HS-27A (cell line): ENCODE measurements around the gene USP47.

Source experiments
- DNase-seq: peaks from one replicate; pipeline ENCODE4 v3.0.0-alpha.2; 2012; ENCODE audit warnings: low read depth, missing footprints

Gene USP47

DNA sequence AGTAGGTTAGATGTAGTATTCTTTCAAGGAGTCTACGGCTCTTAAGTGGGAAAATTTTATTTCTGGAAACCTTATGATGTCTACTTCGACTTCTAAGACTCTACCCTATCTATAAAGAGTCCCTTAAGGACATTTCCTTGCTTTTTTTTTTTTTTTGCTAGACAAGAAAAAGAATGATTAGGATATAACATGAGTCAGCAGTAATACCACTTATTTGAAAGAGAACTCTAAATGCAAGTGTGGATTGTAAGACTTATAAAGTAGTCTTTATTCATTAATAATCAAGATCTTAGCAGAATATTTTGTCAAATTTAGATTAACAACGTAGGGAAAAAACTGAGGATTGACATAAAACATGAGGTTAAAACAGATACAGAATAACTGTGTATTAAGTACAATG lies 95.7 kb downstream of the USP47 start:
- DNase-seq = no peak

DNA sequence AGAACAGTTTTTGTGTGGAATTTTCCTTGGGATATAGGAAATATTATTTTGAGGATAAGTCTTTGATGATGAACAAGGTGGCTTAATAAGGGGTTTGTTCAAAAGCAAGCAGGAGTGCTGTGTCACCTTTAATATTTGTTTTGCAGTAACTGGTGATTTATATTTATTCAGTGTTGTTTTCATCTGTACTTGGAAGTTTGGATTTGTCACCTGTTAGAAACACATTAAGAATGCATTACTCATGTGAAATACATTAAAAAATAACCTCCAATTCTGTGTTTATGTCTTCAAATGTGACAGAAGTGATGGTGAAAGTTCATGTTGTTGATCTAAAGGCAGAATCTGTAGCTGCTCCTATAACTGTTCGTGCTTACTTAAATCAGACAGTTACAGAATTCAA lies 96.2 kb downstream of the USP47 start:
- no peak for DNase-seq

DNA sequence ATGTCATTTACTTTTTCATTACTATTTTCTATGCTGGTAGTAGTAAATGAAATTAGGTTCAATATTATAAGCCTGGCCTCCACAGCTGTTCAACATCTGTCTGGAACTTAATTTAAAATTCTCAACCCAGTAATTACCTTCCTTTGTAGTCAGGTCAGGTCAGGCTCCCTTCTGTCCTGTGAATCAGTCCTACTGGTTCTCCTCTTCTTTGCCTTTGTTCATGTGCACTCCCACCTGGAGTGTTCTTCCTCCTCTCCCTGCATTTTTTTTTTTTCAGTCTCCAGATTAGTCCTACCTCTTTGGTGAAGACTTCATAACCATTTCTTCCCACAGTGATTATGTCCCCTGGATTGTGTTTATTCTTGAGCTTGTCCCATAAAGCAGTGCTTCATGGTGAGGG lies 98.8 kb downstream of the USP47 start:
- DNase-seq = no peak

DNA sequence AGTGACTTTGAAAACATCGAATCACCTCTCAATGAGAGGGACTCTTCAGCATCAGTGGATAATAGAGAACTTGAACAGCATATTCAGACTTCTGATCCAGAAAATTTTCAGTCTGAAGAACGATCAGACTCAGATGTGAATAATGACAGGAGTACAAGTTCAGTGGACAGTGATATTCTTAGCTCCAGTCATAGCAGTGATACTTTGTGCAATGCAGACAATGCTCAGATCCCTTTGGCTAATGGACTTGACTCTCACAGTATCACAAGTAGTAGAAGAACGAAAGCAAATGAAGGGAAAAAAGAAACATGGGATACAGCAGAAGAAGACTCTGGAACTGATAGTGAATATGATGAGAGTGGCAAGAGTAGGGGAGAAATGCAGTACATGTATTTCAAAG lies 100.9 kb downstream of the USP47 start:
- no peak for DNase-seq

DNA sequence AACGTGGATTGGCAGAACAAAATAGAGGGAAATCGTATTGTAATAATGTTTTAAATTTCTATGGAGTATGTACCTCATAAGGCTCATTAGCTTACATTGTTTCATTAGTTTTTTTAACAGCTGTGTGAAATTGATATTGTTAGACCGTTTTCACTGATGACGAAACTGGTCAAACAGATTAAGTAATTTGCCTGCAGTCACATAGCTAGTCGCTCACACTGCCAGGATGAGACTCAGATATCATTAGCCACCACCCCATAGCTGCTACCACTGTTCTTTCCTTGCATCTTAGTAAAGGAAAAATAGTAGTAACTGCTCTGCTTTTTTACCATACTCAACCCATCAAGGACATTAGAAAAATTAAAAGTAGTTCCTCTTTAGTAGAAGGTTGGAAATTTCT lies 102.7 kb downstream of the USP47 start:
- DNase-seq = no peak

DNA sequence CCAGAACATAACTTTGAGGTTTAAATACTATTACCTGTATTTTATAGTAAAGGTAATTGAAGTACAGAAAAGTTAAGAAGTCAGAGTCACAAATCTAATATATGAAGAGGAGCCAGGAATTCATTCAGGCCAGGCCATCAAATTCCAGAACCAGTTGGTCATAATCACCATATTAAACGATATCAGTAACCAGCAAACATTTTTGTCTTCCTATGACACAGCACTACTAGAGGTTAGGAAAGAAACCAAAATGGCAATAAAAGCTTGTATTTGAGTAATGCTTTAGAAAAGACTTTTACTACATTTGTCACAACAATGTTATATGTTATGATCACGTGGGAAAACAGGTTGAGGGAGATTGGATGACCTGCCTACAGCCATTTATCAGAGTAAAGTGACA lies 104.4 kb downstream of the USP47 start:
- DNase-seq = peak; percentile 35

DNA sequence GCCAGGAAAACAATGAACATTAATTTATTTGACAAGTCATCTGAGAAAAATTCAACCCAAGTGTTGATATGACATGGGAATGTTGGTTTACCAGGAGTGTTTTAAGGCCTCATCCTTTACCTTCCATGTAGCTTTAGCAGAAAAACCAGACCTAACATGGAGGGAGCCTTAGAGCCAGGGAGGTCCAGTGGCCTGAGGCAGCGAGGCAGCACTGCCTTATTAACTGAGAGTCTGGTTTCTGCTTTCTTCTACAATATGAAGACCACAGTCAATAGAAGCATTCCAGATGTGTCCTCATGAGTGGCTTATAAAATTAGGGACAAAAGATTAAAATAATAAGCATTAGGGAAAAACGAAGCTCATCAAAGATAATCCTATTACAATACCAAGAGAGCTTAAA lies 105.1 kb downstream of the USP47 start:
- no peak for DNase-seq

DNA sequence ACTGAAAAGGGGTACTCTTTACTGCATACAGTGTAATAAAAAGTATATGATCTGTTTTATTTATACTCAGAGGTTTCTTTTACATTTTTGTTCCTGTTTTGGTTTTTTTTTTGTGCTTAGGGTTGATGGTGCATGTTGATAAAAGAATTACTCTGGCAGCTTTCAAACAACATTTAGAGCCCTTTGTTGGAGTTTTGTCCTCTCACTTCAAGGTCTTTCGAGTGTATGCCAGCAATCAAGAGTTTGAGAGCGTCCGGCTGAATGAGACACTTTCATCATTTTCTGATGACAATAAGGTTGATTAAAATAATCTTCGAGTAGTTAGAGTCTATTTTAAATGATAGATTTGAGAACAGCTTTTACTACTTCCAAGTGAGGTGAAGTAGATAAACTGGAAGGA lies 106.1 kb downstream of the USP47 start:
- DNase-seq = no peak

DNA sequence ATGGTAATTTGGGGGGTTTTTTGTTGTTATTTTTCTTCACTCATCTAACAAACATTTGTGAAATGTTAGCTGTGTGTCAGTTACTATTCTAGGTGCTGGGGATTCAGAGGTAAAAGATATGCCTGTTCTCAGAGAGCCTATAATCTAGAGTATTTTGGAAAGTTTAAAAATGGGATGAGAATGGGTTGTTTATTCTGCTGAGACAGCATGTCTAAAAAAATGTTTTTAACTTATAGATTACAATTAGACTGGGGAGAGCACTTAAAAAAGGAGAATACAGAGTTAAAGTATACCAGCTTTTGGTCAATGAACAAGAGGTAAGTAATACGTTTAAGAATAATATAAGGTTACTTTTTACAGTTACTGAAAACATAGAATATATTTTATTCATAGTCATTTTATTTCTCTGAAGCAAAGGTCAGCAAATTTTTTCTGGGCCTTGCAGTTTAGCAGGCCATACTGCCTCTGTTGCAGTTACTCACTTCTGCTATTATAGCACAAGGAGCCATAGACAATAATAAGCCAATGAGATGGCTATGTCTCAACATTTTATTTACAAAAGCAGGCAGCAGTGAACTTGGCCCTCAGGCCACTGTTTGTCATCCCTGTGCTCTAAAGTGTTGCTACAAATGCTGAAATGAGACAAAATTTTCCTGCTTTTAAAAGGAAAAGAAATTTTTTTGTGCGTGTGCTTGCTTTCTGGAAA lies 106.6 kb downstream of the USP47 start:
- no peak for DNase-seq

DNA sequence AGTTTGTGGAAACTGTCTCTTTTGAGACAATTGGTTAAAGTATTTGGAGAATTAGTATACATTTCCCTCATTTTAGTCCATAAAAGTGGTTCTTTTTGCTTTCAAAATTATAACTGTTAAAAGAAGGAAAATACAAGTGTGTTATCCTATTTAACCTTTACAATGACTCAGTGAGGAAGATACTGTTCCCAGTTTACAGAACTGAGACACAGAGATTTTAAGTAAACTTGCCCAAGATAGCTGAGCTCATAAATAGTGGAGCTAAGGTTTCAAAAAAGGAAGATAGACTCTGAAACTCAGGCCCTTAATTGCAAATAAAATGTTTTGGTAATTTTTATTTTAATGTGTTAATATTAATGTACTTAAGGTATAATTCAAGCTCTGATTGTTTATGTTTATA lies 107.7 kb downstream of the USP47 start:
- DNase-seq = no peak

DNA sequence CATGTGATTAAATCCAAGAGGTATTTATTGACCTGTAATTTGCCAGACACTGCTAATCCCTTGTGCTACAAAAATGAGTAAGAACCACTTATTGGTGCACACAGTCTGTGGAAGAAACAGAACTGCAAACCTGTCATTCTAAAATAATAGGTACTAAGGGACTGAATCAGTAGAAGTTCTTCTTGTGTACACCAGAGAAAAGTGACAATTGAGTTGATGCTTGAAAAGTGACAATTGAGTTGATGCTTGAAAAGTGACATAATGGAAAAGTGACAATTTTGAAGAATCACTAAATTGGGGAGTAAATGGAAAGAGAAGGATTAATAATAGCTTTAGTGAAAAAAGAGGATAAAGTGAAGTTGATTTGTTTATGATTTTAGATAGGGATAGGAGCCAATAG lies 110.3 kb downstream of the USP47 start:
- no peak for DNase-seq

DNA sequence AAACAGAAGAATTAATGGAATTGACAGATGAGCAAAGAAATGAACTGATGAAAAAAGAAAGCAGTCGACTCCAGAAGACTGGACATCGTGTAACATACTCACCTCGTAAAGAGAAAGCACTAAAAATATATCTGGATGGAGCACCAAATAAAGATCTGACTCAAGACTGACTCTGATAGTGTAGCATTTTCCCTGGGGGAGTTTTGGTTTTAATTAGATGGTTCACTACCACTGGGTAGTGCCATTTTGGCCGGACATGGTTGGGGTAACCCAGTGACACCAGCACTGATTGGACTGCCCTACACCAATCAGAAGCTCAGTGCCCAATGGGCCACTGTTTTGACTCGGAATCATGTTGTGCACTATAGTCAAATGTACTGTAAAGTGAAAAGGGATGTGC lies 114.2 kb downstream of the USP47 start:
- DNase-seq = no peak

DNA sequence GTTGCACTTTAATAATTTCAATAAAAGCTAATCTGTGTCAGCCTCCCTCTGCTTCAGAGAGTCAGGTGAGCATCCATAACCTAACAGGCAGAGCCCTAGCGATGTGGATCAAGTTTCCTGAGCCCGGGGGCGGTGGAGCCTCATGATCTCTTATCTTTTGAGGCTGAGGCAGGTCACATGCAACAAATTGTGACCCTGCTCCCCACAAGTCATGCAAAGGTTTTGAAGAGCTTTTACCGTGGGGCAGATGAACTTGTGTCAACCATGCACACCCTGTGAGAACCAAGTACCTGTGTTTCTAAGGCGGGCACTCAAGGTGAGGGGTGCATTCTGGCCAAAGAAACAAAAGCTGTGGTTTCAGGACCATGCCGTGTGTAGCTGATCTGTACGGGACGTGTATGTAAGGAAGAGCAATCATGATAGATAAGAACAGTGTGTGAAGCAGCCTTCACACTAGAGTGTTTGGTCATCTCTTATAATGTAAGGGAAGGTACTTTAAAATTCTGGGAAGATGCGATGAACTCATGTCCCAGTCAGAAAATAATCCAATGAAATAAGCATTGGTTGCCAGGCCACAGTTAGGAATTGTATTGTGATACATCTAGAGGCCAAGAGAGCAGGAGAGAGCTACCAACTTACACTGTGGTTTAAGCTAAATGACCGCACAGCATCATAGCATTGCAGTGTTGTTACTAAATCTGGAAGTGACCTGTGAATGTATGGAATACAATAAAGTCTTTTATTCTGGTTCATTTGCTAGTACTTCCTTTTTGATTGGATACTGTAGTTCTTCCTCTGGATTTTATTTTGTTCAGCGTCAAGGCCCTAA lies 116.8 kb downstream of the USP47 start:
- no peak for DNase-seq

DNA sequence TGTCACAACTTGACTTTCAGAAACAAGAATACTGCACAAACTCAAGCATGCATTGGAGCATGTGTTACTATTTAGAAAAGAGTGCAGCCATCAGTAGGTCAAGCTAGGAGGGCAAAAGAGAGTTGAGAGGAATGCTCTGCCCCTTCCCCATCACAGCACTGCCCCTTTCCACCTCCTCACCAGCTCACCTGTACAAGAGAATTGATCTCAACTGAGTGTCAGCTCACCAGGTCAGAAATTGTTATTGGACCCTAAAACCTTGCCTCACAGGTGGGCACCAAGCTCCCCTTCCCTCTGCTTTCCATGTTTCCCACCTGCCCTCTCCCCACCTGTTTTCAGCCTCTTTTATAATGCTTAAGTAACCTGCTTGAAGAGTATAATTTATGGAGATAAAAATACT lies 117.8 kb downstream of the USP47 start:
- DNase-seq = no peak

DNA sequence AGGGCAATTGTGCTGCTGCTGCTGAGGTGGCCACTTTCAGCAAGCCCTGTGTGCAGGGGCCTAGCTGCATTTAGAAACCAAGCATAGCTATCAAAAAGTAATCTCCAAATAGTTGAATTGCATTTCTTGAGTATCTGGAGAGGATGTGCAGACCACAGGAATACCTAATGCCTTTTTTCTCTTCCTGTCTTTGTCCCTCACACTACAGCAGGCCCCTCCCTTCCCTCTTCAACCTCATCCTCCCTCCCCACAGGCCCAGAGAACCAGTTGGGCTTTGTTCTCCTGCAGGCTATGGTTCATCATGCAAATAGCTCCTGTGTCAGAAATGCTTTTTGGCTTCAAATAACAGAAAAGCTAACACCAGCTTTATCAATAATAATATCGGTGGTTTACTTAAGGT lies 118.9 kb downstream of the USP47 start:
- no peak for DNase-seq

DNA sequence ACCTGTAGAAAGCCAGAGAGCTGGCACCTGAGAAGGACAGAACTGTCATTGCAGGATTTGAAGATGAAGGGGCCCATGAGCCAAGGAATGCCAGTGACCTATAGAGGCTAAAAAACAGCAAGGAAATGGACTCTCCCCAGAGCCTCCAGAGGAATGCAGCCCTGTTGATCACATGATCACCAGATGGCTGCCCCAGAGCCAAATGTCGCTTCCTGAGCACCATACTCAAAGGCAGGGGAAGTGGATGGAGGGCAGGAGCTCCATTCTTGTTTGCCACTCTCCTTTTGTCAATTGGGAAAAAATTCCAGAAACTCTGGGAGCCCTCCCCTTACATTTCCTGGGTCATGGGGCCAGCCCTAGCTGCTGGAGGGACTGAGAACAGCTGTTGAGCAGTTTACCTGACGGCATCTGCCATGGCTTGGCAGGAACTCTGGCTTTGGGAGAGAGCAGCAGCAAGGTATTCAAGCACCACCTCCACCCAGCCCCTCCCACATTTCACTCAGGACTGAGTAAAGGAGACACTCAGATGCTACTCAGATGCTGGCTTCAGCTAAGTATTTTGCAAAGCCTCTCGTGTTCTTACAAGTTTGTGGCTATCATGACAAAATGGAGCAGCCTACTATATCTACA lies 119.7 kb downstream of the USP47 start:
- no peak for DNase-seq

DNA sequence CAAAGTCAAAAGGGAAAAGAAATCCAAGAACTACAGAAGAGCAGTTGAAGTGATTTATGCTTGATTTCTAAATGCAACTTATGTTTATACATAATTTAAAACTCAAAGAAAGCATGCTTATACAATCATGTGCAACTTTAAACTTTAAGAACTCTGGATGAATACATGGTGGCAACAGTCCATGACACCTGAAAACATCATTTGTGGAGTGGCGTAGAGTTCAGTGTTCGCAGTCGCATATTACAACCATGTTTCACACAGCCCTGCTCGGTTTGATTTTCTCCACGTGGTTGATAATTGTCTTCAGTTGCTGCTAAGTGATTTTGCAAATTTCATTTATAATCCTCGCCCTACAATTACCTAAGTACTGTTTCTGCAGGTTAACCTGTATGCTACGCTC lies 121.3 kb downstream of the USP47 start:
- DNase-seq = no peak

DNA sequence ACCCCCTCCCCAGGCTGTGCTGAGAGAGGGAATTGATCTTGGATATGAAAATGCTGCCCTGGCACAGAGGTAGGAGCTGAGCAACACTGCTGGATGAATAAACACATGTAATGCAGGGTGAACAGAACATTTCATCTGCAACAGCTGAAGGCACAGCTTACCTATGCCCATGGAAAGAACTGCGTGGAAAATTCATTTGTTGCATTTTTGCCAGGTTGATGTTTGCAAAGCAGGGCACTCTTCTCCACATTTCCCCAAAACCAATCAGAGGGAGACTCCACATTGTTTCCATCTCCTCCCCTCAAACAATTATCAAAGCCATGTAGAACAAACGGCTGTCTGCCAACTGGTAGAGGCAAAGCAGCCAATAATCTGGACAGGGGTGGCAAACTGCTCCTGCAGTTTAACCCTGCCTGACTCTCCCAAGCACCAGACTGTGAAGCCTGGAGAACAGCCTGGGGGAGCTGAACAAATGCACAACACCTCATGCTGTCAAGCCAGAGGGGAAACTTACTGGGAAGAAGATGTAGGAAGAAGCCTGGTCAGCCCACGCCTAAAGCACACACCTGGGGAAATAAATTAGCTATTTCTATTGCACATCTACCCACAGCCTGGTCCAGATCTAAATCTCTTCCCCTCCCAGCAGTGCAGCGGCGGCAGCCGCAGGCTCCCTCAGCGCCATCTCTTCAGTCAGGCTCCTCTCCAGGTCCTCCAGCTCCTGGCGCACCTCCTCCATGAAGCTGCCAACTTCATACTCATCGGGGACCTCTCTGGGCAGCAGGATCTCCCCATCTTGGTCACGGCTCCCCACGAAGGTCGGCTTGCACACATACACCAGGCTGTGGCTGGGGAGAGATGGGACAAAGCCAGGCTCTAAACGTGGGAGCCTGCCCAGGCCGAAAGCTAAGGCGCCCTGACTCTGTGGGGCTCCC lies 122.3 kb downstream of the USP47 start:
- DNase-seq = no peak

DNA sequence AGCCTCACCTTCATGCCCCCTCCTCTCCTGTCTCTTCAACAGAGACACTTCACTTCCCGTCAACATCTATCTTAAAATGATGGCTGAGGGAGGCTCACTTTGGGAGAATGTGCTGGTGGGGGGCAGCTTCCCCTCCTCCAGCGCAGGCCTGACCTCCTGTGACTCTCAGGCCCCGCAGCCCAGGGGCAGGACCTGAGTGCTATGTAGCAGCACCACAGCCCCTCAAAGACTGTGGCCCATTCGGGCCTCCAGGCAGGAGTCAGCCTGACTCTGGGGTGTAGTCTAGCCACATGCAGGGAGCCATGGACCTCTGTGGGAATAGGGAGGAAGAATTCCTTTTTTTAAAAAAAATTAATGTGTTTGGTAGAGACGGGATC lies 123.0 kb downstream of the USP47 start:
- DNase-seq = no peak

DNA sequence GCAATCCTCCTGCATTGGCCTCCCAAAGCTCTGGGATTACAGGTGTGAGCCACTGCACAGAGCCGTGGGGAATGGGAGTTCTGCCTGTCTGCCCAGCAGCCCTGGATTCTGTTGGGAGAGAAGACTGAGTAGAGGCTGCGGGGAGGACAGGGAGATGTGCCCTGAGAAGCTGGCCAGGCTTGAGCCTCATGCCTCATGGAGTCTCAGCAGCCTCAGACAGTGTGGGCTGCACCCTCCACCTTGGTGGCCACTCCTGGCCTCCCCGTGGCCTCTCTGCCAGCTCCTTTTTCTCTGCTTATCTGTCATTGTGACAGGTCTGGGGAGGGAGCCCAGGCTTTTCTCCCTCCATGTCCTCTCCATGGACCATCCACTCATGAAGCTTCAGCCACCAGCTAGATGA lies 123.4 kb downstream of the USP47 start:
- DNase-seq = no peak

DNA sequence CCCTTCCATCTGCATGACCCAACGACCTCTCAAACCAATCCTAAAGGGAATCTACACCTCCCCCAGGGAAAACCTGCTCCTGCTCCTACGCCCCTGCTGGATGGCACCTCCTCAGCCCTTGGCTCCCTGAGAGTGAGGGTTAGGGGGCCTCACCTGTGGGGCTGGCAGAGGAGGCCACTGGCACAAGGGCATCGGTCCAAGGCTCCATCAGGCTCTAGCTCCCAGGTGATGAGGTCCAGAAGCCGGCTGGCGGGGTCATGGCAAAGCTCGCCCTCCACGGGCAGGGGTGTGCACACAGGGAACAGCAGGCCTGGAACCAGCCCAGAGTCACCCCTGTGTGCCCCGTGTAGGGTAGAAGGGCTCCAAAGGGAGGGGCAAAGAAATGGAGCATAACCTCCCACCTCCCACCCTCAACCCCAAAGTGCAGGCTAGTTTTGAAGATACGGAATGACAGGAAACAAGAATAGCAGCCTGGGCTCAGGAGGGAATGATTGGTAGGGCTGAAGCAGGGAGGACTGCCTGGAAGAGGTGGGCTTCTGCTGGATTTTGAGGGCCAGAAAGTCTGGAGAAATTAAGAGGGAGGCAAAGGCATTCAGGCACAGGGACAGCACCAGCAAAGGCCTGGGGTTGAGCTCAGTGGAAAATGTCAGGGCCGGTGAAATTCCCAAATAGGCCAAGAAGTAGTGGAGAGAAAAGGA lies 124.0 kb downstream of the USP47 start:
- no peak for DNase-seq

DNA sequence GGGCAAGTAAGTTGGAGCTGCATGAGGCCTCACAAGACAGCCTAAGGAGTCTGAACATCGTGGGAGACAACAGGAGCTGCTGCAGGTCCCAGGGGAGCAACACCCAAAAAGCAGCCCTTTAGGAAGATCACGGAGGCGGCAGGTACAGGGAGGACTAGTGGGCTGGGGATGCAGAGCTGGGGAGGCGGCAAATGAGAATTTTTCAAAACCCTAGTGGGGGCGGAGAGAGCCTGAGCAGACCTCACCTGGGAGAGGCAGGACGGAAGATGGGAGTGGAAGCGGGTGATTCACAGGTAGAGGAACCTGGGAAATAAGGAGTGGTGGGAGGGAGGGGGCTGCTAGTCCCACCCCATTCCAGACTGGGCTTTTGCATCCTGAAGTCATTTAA lies 124.6 kb downstream of the USP47 start:
- no peak for DNase-seq
